ENCODE measurements around the gene SP1.
"Not testable (repeated sequence)": the region's sequence is repeated elsewhere in the genome, so short reads cannot be mapped to it uniquely, and the experiment has no call there.

Gene SP1

GRCh38 chr12:53378724-53379388 lies 1.1 kb upstream of the SP1 start:
- DNase-seq (ENCODE audit: low read depth, low spot score): no peak
- no peaks in the 10 kb centered on the region for H3K9me3 ChIP-seq (ENCODE audit: insufficient read depth, low read length)
- H3K4me1 ChIP-seq (ENCODE audit: insufficient read depth, insufficient read length): peaks cover 11% of the 10 kb centered on the region
- H3K9ac ChIP-seq (ENCODE audit: insufficient read length, low read depth): peak overlapping the region; percentile 84
- no peaks in the 10 kb centered on the region for H3K27me3 ChIP-seq (ENCODE audit: insufficient read depth, insufficient read length)
- peak overlapping the region; percentile 55 for H3K4me3 ChIP-seq (ENCODE audit: insufficient read length, low read depth)
- TF ChIP-seq YY1 (IDR thresholded peaks at IDR 0.05; ENCODE audit: insufficient read depth, insufficient read length) (no peak), ZNF274 (IDR thresholded peaks at IDR 0.05; ENCODE audit: low read depth, low read length) (no peak), SUZ12 (IDR thresholded peaks at IDR 0.05; ENCODE audit: extremely low read depth, insufficient read depth, insufficient read length) (no peak)
- peaks cover 26% of the 10 kb centered on the region for H3K36me3 ChIP-seq (ENCODE audit: insufficient read depth, insufficient read length, low read length)

DNA sequence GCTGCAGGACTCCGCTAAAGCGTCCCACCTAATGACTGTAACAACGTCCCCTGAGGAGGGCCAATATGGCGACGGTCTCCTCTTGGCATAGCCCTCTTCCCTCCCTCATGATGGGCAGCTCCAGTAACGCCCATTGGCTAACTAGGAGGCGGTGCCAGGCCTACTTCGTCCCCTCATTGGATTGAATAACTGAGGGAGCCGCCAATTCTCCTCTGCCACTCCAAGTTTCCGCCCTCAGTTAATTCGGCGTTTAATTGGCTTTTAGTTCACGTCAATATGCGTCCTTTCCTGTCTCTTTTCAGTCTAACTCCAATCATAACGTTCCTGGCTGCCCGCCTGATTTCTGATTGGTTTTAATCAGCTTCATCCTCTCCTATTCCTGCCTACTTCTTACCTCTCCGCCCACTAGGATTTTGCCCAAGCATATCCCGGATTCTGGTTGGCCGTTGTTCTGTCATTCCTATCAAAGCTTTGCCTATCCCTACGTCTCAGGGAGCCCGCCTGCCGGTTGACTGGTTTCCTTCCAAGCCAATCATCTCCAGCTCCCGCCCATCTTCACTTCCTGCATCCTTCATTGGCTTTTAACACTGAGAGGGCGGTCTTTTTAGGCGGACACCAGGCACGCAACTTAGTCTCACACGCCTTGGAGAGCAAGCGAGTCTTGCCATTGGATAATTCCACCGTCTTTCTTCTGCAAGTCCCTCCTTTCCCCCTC lies 430 bp upstream of the SP1 start:
- peaks cover 11% of the 10 kb centered on the region for H3K4me1 ChIP-seq (ENCODE audit: insufficient read depth, insufficient read length)

GRCh38 chr12:53380794-53381730 lies 1.1 kb downstream of the SP1 start:
- Histone ChIP-seq H3K4me1 (ENCODE audit: insufficient read depth, insufficient read length) (peaks cover 11% of the 10 kb centered on the region), H3K9ac (ENCODE audit: insufficient read length, low read depth) (peak overlapping the region; percentile 57), H3K36me3 (ENCODE audit: insufficient read depth, insufficient read length, low read length) (peaks cover 34% of the 10 kb centered on the region), H3K27me3 (ENCODE audit: insufficient read depth, insufficient read length) (no peaks in the 10 kb centered on the region), H3K4me3 (ENCODE audit: insufficient read length, low read depth) (peak overlapping the region; percentile 48), H3K9me3 (ENCODE audit: insufficient read depth, low read length) (no peaks in the 10 kb centered on the region)
- DNase-seq (ENCODE audit: low read depth, low spot score): no peak
- TF ChIP-seq ZNF274 (IDR thresholded peaks at IDR 0.05; ENCODE audit: low read depth, low read length): no peak
- TF ChIP-seq YY1 (IDR thresholded peaks at IDR 0.05; ENCODE audit: insufficient read depth, insufficient read length): no peak
- no peak for TF ChIP-seq SUZ12 (IDR thresholded peaks at IDR 0.05; ENCODE audit: extremely low read depth, insufficient read depth, insufficient read length)

More for the DNA sequence above, 430 bp upstream of the SP1 start:
- Histone ChIP-seq H3K4me3 (ENCODE audit: insufficient read length, low read depth) (peak overlapping the region; percentile 55), H3K27me3 (ENCODE audit: insufficient read depth, insufficient read length) (no peaks in the 10 kb centered on the region), H3K9ac (ENCODE audit: insufficient read length, low read depth) (peak overlapping the region; percentile 84), H3K9me3 (ENCODE audit: insufficient read depth, low read length) (no peaks in the 10 kb centered on the region), H3K36me3 (ENCODE audit: insufficient read depth, insufficient read length, low read length) (peaks cover 30% of the 10 kb centered on the region)
- TF ChIP-seq SUZ12 (IDR thresholded peaks at IDR 0.05; ENCODE audit: extremely low read depth, insufficient read depth, insufficient read length) (no peak), YY1 (IDR thresholded peaks at IDR 0.05; ENCODE audit: insufficient read depth, insufficient read length) (peak; percentile 86)
- peak; percentile 100 for DNase-seq (ENCODE audit: low read depth, low spot score)

GRCh38 chr12:53381731-53382630 lies 2.0 kb downstream of the SP1 start:
- Histone ChIP-seq H3K36me3 (ENCODE audit: insufficient read depth, insufficient read length, low read length) (peaks cover 43% of the 10 kb centered on the region), H3K4me1 (ENCODE audit: insufficient read depth, insufficient read length) (peaks cover 11% of the 10 kb centered on the region), H3K4me3 (ENCODE audit: insufficient read length, low read depth) (peak overlapping the region; percentile 48), H3K9me3 (ENCODE audit: insufficient read depth, low read length) (no peaks in the 10 kb centered on the region), H3K27me3 (ENCODE audit: insufficient read depth, insufficient read length) (no peaks in the 10 kb centered on the region), H3K9ac (ENCODE audit: insufficient read length, low read depth) (peak overlapping the region; percentile 66)
- peak; percentile 28 for DNase-seq (ENCODE audit: low read depth, low spot score)
- TF ChIP-seq ZNF274 (IDR thresholded peaks at IDR 0.05; ENCODE audit: low read depth, low read length) (no peak), SUZ12 (IDR thresholded peaks at IDR 0.05; ENCODE audit: extremely low read depth, insufficient read depth, insufficient read length) (no peak), YY1 (IDR thresholded peaks at IDR 0.05; ENCODE audit: insufficient read depth, insufficient read length) (no peak)

DNA sequence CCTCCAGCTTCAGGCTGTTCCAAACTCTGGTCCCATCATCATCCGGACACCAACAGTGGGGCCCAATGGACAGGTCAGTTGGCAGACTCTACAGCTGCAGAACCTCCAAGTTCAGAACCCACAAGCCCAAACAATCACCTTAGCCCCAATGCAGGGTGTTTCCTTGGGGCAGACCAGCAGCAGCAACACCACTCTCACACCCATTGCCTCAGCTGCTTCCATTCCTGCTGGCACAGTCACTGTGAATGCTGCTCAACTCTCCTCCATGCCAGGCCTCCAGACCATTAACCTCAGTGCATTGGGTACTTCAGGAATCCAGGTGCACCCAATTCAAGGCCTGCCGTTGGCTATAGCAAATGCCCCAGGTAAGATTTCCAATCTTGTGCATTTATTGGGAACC lies 3.3 kb downstream of the SP1 start:
- DNase-seq (ENCODE audit: low read depth, low spot score): no peak
- H3K27me3 ChIP-seq (ENCODE audit: insufficient read depth, insufficient read length): no peaks in the 10 kb centered on the region
- H3K4me1 ChIP-seq (ENCODE audit: insufficient read depth, insufficient read length): peaks cover 11% of the 10 kb centered on the region
- peak overlapping the region; percentile 8 for H3K4me3 ChIP-seq (ENCODE audit: insufficient read length, low read depth)
- no peak overlapping the region for H3K9ac ChIP-seq (ENCODE audit: insufficient read length, low read depth)
- peaks cover 53% of the 10 kb centered on the region for H3K36me3 ChIP-seq (ENCODE audit: insufficient read depth, insufficient read length, low read length)
- TF ChIP-seq SUZ12 (IDR thresholded peaks at IDR 0.05; ENCODE audit: extremely low read depth, insufficient read depth, insufficient read length) (no peak), ZNF274 (IDR thresholded peaks at IDR 0.05; ENCODE audit: low read depth, low read length) (no peak), YY1 (IDR thresholded peaks at IDR 0.05; ENCODE audit: insufficient read depth, insufficient read length) (no peak)
- H3K9me3 ChIP-seq (ENCODE audit: insufficient read depth, low read length): no peaks in the 10 kb centered on the region

- not testable (repeated sequence) for DNase-seq (ENCODE audit: low read depth, low spot score); H3K4me3 ChIP-seq (ENCODE audit: insufficient read length, low read depth); H3K27me3 ChIP-seq (ENCODE audit: insufficient read depth, insufficient read length); H3K9ac ChIP-seq (ENCODE audit: insufficient read length, low read depth); H3K9me3 ChIP-seq (ENCODE audit: insufficient read depth, low read length)
- Histone ChIP-seq H3K4me1 (ENCODE audit: insufficient read depth, insufficient read length) (peaks cover 11% of the 10 kb centered on the region), H3K36me3 (ENCODE audit: insufficient read depth, insufficient read length, low read length) (peaks cover 63% of the 10 kb centered on the region)
Measured at GRCh38 chr12:53386381-53386780, 6.4 kb downstream of the SP1 start.

All from NT2/D1 (cell line).